Fibroblast of lung (primary cell): Measurements from ENCODE around the gene BBS10. TPM values are rescaled to one million over a fixed set of nuclear protein-coding genes. Genes with fewer than 3 reads are reported as not detected.

Experiments
- DNase-seq, 2 donors: peaks; one replicate each; pipeline versions ENCODE4 v3.0.0 to v3.0.0-alpha.2; 2010; ENCODE audit warnings: low read depth in 2 of 2
- H2AFZ ChIP-seq: 2 replicates; pipeline ENCODE4 v1.5.1; 2012; ENCODE audit warnings: low read length, control low read depth, inconsistent platforms
- H3K27ac ChIP-seq: 2 replicates; pipeline ENCODE4 v1.5.1; 2011; ENCODE audit warnings: low read length, control low read depth; ENCODE audit not compliant: insufficient read depth
- H3K27me3 ChIP-seq: 2 replicates; pipeline ENCODE4 v1.5.1; 2011; ENCODE audit warnings: mild to moderate bottlenecking, low read length; ENCODE audit not compliant: control insufficient read depth, insufficient read depth
- H3K36me3 ChIP-seq: 2 replicates; pipeline ENCODE4 v1.5.1; 2011; ENCODE audit warnings: low read length; ENCODE audit not compliant: control insufficient read depth, insufficient read depth
- H3K4me1 ChIP-seq: 2 replicates; pipeline ENCODE4 v1.5.1; 2011; ENCODE audit warnings: low read length; ENCODE audit not compliant: control insufficient read depth, insufficient read depth; ENCODE audit errors: extremely low read depth
- H3K4me2 ChIP-seq: 2 replicates; pipeline ENCODE4 v1.5.1; 2011; ENCODE audit warnings: low read length, control low read depth; ENCODE audit not compliant: insufficient read depth; ENCODE audit errors: extremely low read depth
- H3K4me3 ChIP-seq, 4 experiments: fragments of 200-600 bp in 1 of 4; sonication (generic) in 1 of 4; replicated peaks in 1 of 4; 2 replicates each; pipeline ENCODE4 v1.5.1; 2011 to 2016; ENCODE audit warnings: low read length in 4 of 4, low read depth in 3 of 4, mild to moderate bottlenecking in 3 of 4, control low read depth in 2 of 4, inconsistent platforms in 1 of 4, mixed read lengths in 1 of 4; ENCODE audit not compliant: insufficient read depth in 1 of 4; ENCODE audit errors: control extremely low read depth in 1 of 4
- H3K79me2 ChIP-seq: 2 replicates; pipeline ENCODE4 v1.5.1; 2012; ENCODE audit warnings: mild to moderate bottlenecking, low read length, inconsistent platforms; ENCODE audit not compliant: control insufficient read depth, insufficient read depth
- H3K9ac ChIP-seq: 2 replicates; pipeline ENCODE4 v1.5.1; 2011; ENCODE audit warnings: mild to moderate bottlenecking, low read length, control low read depth; ENCODE audit not compliant: insufficient read depth
- H3K9me3 ChIP-seq: 2 replicates; pipeline ENCODE4 v1.5.1; 2012; ENCODE audit warnings: low read depth, low read length; ENCODE audit not compliant: control insufficient read depth, insufficient read depth
- H4K20me1 ChIP-seq: 2 replicates; pipeline ENCODE4 v1.5.1; 2011; ENCODE audit warnings: low read length; ENCODE audit not compliant: control insufficient read depth, insufficient read depth; ENCODE audit errors: extremely low read depth
- EZH2 ChIP-seq: IDR thresholded peaks from 2 replicates; pipeline ENCODE4 v1.5.1; 2012; ENCODE audit warnings: low read length, control low read depth, mild to moderate bottlenecking; ENCODE audit errors: missing control alignments
- polyA plus RNA-seq, 2 donors: library from polyadenylated mRNA; depleted of rRNA in 1 of 2; stranded (reverse) in 1 of 2; unstranded in 1 of 2; fragments of >200 nt; gene quantifications; 2 replicates each; pipeline ENCODE4 v1.2.1, GENCODE V29; 2011 to 2012; ENCODE audit warnings: missing spikeins in 1 of 2
- total RNA-seq: library from RNA; depleted of rRNA; stranded (reverse); fragments of >200 nt; gene quantifications from 2 replicates; pipeline ENCODE4 v1.2.1, GENCODE V29; 2014
- TF ChIP-seq, protein P1 (sequence below), 2 donors: IDR thresholded peaks in 1 of 2; conservative IDR thresholded peaks in 1 of 2; 1 replicate in 1 of 2; 2 replicates in 1 of 2; pipeline ENCODE4 v1.5.1; 2011 to 2012; ENCODE audit warnings: low read length in 2 of 2, control low read depth in 1 of 2, inconsistent platforms in 1 of 2, low read depth in 1 of 2, mild to moderate bottlenecking in 1 of 2

Gene BBS10
- total and polyA plus RNA-seq, 2 donors (not counting 1 experiment from before 2014, with no cell fraction given) = 19.0 to 31.0 TPM

DNA sequence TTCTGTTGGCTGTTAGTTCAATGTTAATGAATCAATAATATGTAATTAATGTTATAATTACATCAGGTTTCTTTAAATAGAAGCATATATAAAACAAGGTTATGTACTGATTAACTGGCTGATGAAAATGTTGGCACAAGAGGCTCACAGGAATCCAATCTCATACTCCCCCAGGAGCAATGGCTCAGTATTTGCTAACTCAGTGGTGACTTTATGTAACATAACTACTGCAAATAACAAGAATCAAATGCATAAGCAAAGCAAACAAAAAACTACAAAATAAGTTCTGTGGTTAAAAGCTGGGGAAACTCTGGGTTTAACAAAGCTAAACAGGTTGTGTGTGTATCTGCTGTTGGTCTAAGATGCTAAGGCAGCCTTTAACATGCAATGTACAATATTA, 27.7 kb upstream of the BBS10 start:
- TF ChIP-seq, protein P1, sequence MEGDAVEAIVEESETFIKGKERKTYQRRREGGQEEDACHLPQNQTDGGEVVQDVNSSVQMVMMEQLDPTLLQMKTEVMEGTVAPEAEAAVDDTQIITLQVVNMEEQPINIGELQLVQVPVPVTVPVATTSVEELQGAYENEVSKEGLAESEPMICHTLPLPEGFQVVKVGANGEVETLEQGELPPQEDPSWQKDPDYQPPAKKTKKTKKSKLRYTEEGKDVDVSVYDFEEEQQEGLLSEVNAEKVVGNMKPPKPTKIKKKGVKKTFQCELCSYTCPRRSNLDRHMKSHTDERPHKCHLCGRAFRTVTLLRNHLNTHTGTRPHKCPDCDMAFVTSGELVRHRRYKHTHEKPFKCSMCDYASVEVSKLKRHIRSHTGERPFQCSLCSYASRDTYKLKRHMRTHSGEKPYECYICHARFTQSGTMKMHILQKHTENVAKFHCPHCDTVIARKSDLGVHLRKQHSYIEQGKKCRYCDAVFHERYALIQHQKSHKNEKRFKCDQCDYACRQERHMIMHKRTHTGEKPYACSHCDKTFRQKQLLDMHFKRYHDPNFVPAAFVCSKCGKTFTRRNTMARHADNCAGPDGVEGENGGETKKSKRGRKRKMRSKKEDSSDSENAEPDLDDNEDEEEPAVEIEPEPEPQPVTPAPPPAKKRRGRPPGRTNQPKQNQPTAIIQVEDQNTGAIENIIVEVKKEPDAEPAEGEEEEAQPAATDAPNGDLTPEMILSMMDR (conservative IDR thresholded peaks at IDR 0.05 in 1 of 2, IDR thresholded peaks at IDR 0.05 in 1 of 2; ENCODE audit: low read depth in 1 of 2, low read length in 2 of 2) = no peak
- TF ChIP-seq EZH2 = no peak
- H3K9me3 ChIP-seq = no peaks in the 10 kb centered on the region
- H4K20me1 ChIP-seq = no peaks in the 10 kb centered on the region
- no peak overlapping the region for H3K4me2 ChIP-seq
- no peak overlapping the region for H2AFZ ChIP-seq
- no peak overlapping the region for H3K9ac ChIP-seq
- H3K36me3 ChIP-seq = no peaks in the 10 kb centered on the region
- no peak overlapping the region for H3K4me3 ChIP-seq
- no peaks in the 10 kb centered on the region for H3K4me1 ChIP-seq
- H3K27me3 ChIP-seq = no peaks in the 10 kb centered on the region
- H3K27ac ChIP-seq = no peak overlapping the region
- DNase-seq = no peak
- no peaks in the 10 kb centered on the region for H3K79me2 ChIP-seq

- no peaks in the 10 kb centered on the region for H4K20me1 ChIP-seq
- no peaks in the 10 kb centered on the region for H3K36me3 ChIP-seq
- no peak overlapping the region for H3K4me2 ChIP-seq
- DNase-seq = no peak
- no peaks in the 10 kb centered on the region for H3K79me2 ChIP-seq
- no peak overlapping the region for H3K27ac ChIP-seq
- no peak overlapping the region for H2AFZ ChIP-seq
- no peaks in the 10 kb centered on the region for H3K9me3 ChIP-seq
- H3K27me3 ChIP-seq = no peaks in the 10 kb centered on the region
- H3K4me1 ChIP-seq = no peaks in the 10 kb centered on the region
- TF ChIP-seq EZH2 = no peak
- TF ChIP-seq, protein P1 (conservative IDR thresholded peaks at IDR 0.05 in 1 of 2, IDR thresholded peaks at IDR 0.05 in 1 of 2; ENCODE audit: low read depth in 1 of 2, low read length in 2 of 2) = no peak
- H3K4me3 ChIP-seq = no peak overlapping the region
- H3K9ac ChIP-seq = no peak overlapping the region
Observed at GRCh38 chr12:76375470-76375869, 27.3 kb upstream of the BBS10 start.

- no peaks in the 10 kb centered on the region for H3K27me3 ChIP-seq
- H2AFZ ChIP-seq = no peak overlapping the region
- H3K4me3 ChIP-seq = no peak overlapping the region
- no peaks in the 10 kb centered on the region for H3K36me3 ChIP-seq
- H3K9ac ChIP-seq = no peak overlapping the region
- H3K79me2 ChIP-seq = no peaks in the 10 kb centered on the region
- TF ChIP-seq, protein P1 (conservative IDR thresholded peaks at IDR 0.05 in 1 of 2, IDR thresholded peaks at IDR 0.05 in 1 of 2; ENCODE audit: low read depth in 1 of 2, low read length in 2 of 2) = no peak
- TF ChIP-seq EZH2 = no peak
- no peaks in the 10 kb centered on the region for H3K4me1 ChIP-seq
- DNase-seq = peak; percentile 17 to 57
- H4K20me1 ChIP-seq = no peaks in the 10 kb centered on the region
- no peak overlapping the region for H3K27ac ChIP-seq
- H3K9me3 ChIP-seq = no peaks in the 10 kb centered on the region
- H3K4me2 ChIP-seq = no peak overlapping the region
Observed at GRCh38 chr12:76374386-76375020, 26.3 kb upstream of the BBS10 start.
